SK-N-SH treated with all-trans-retinoic acid at 6 μM for 48 hours (cell line): ENCODE data around the gene POC1A.

Experiments
- ATAC-seq: fragments of 200-7000 bp; cut with Tn5 transposase; 3 replicates; pipeline ENCODE4 v1.9.1; 2020; ENCODE audit warnings: mild to moderate bottlenecking, moderate library complexity
- ARNTL ChIP-seq: fragments of 450-650 bp; formaldehyde crosslinking; IDR thresholded peaks from 2 replicates; pipeline ENCODE4 v1.5.0; 2020; ENCODE audit warnings: low read depth, mild to moderate bottlenecking, moderate library complexity, borderline replicate concordance
- BACH2 ChIP-seq: fragments of 250-450 bp; sonication (Bioruptor Pico); IDR thresholded peaks from 2 replicates; pipeline ENCODE4 v1.9.0; 2021; ENCODE audit warnings: mild to moderate bottlenecking, borderline replicate concordance
- ESRRG ChIP-seq: fragments of 250-450 bp; sonication (Bioruptor Pico); IDR thresholded peaks from 2 replicates; pipeline ENCODE4 v1.6.1; 2021; ENCODE audit warnings: mild to moderate bottlenecking
- ISL1 ChIP-seq: fragments of 250-450 bp; sonication (Bioruptor Pico); IDR thresholded peaks from 2 replicates; pipeline ENCODE4 v2.1.2; 2022; ENCODE audit warnings: mild to moderate bottlenecking, moderate library complexity
- OSR1 ChIP-seq: fragments of 250-450 bp; sonication (Bioruptor Pico); IDR thresholded peaks from 2 replicates; pipeline ENCODE4 v1.8.0; 2022; ENCODE audit warnings: moderate library complexity, mild to moderate bottlenecking, inconsistent platforms
- TOX ChIP-seq: fragments of 250-450 bp; sonication (Bioruptor Pico); IDR thresholded peaks from 2 replicates; pipeline ENCODE4 v1.8.0; 2021; ENCODE audit warnings: mild to moderate bottlenecking, moderate library complexity, borderline replicate concordance
- ZFP3 ChIP-seq: fragments of 250-450 bp; sonication (Bioruptor Pico); IDR thresholded peaks from 2 replicates; pipeline ENCODE4 v1.5.0; 2020; ENCODE audit warnings: mild to moderate bottlenecking, moderate library complexity
- ZFP30 ChIP-seq: fragments of 450-650 bp; formaldehyde crosslinking; IDR thresholded peaks from 2 replicates; pipeline ENCODE4 v1.5.0; 2022; ENCODE audit warnings: mild to moderate bottlenecking, moderate library complexity
- ZNF565 ChIP-seq: fragments of 450-650 bp; formaldehyde crosslinking; conservative IDR thresholded peaks from 2 replicates; pipeline ENCODE4 v1.5.0; 2020; ENCODE audit warnings: low read depth, mild to moderate bottlenecking, moderate library complexity
- ZNF70 ChIP-seq: fragments of 450-650 bp; formaldehyde crosslinking; IDR thresholded peaks from 2 replicates; pipeline ENCODE4 v1.5.0; 2020; ENCODE audit warnings: mild to moderate bottlenecking, moderate library complexity
- ZNF8 ChIP-seq: fragments of 450-650 bp; formaldehyde crosslinking; IDR thresholded peaks from 2 replicates; pipeline ENCODE4 v1.5.0; 2020; ENCODE audit warnings: mild to moderate bottlenecking, moderate library complexity
- TF ChIP-seq, protein P1 (sequence below): fragments of 250-450 bp; sonication (Bioruptor Pico); IDR thresholded peaks from 2 replicates; pipeline ENCODE4 v1.8.0; 2021; ENCODE audit warnings: low read depth, mild to moderate bottlenecking, moderate library complexity, borderline replicate concordance
- TF ChIP-seq, protein P2 (sequence below): fragments of 250-450 bp; sonication (Bioruptor Pico); IDR thresholded peaks from 2 replicates; pipeline ENCODE4 v1.5.1; 2021; ENCODE audit warnings: mild to moderate bottlenecking, moderate library complexity
- TF ChIP-seq, protein P3 (sequence below): fragments of 250-450 bp; sonication (Bioruptor Pico); IDR thresholded peaks from 2 replicates; pipeline ENCODE4 v1.5.0; 2020; ENCODE audit warnings: mild to moderate bottlenecking, moderate library complexity
- TF ChIP-seq, protein P4 (sequence below): fragments of 250-450 bp; sonication (Bioruptor Pico); IDR thresholded peaks from 2 replicates; pipeline ENCODE4 v1.5.1; 2020; ENCODE audit warnings: low read depth, mild to moderate bottlenecking, moderate library complexity
- TF ChIP-seq, protein P5 (sequence below): fragments of 250-450 bp; sonication (Bioruptor Pico); IDR thresholded peaks from 2 replicates; pipeline ENCODE4 v1.8.0; 2020; ENCODE audit warnings: mild to moderate bottlenecking, moderate library complexity, borderline replicate concordance

Gene POC1A

DNA sequence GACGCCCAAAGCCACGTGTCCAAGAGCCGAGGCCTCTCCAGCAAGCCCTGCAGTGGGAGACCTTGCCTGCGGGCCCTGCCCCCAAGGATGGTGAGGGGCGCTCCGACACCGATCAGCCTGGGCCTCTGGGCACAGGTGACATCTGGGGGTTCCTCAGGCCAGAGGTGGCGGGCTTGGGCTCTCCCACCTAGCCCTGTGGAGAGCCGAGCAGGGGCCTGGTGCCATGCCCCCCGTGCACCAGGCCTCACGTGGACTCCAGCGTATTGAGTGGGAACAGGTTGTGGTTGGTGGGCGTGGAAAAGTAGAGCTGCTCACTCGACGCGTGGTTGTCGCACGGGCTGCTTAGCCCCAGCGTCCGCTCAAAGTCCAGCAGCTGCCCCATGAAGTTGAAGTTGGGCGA lies 103.7 kb downstream of the POC1A start:
- TF ChIP-seq ARNTL (CRISPR knock-in tag) (no peak), ZNF565 (no peak), ZNF8 (CRISPR knock-in tag) (no peak)
- no peak for ATAC-seq

DNA sequence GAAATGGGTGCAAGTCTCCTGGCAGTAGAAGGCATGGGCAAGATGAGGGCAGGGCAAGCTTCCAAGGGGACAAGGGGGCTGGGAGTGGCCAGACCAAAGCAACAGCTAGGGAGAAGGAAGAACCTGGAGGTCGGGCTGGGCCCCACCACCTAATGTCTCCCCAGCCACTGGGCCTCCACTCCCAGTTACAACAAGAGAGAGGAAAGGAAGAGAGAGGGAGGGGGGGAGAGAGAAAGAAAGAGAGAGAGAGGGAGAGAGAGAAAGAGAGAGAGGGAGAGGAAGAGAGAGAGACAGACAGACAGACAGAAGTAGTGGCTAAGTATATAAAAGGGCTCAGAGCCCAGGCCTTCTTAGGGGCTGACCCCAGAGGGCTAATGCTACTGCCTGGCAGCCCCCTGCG lies 104.7 kb downstream of the POC1A start:
- TF ChIP-seq ZNF8 (CRISPR knock-in tag) (no peak), ESRRG (no peak), ZNF565 (no peak), OSR1 (CRISPR knock-in tag) (no peak), BACH2 (no peak), ISL1 (no peak)
- TF ChIP-seq, protein P1, sequence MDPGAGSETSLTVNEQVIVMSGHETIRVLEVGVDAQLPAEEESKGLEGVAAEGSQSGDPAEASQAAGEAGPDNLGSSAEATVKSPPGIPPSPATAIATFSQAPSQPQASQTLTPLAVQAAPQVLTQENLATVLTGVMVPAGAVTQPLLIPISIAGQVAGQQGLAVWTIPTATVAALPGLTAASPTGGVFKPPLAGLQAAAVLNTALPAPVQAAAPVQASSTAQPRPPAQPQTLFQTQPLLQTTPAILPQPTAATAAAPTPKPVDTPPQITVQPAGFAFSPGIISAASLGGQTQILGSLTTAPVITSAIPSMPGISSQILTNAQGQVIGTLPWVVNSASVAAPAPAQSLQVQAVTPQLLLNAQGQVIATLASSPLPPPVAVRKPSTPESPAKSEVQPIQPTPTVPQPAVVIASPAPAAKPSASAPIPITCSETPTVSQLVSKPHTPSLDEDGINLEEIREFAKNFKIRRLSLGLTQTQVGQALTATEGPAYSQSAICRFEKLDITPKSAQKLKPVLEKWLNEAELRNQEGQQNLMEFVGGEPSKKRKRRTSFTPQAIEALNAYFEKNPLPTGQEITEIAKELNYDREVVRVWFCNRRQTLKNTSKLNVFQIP (CRISPR knock-in tag): no peak
- TF ChIP-seq, protein P2, sequence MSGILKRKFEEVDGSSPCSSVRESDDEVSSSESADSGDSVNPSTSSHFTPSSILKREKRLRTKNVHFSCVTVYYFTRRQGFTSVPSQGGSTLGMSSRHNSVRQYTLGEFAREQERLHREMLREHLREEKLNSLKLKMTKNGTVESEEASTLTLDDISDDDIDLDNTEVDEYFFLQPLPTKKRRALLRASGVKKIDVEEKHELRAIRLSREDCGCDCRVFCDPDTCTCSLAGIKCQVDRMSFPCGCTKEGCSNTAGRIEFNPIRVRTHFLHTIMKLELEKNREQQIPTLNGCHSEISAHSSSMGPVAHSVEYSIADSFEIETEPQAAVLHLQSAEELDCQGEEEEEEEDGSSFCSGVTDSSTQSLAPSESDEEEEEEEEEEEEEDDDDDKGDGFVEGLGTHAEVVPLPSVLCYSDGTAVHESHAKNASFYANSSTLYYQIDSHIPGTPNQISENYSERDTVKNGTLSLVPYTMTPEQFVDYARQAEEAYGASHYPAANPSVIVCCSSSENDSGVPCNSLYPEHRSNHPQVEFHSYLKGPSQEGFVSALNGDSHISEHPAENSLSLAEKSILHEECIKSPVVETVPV (CRISPR knock-in tag): no peak
- TF ChIP-seq, protein P3, sequence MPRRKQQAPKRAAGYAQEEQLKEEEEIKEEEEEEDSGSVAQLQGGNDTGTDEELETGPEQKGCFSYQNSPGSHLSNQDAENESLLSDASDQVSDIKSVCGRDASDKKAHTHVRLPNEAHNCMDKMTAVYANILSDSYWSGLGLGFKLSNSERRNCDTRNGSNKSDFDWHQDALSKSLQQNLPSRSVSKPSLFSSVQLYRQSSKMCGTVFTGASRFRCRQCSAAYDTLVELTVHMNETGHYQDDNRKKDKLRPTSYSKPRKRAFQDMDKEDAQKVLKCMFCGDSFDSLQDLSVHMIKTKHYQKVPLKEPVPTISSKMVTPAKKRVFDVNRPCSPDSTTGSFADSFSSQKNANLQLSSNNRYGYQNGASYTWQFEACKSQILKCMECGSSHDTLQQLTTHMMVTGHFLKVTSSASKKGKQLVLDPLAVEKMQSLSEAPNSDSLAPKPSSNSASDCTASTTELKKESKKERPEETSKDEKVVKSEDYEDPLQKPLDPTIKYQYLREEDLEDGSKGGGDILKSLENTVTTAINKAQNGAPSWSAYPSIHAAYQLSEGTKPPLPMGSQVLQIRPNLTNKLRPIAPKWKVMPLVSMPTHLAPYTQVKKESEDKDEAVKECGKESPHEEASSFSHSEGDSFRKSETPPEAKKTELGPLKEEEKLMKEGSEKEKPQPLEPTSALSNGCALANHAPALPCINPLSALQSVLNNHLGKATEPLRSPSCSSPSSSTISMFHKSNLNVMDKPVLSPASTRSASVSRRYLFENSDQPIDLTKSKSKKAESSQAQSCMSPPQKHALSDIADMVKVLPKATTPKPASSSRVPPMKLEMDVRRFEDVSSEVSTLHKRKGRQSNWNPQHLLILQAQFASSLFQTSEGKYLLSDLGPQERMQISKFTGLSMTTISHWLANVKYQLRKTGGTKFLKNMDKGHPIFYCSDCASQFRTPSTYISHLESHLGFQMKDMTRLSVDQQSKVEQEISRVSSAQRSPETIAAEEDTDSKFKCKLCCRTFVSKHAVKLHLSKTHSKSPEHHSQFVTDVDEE (CRISPR knock-in tag): no peak
- TF ChIP-seq, protein P4, sequence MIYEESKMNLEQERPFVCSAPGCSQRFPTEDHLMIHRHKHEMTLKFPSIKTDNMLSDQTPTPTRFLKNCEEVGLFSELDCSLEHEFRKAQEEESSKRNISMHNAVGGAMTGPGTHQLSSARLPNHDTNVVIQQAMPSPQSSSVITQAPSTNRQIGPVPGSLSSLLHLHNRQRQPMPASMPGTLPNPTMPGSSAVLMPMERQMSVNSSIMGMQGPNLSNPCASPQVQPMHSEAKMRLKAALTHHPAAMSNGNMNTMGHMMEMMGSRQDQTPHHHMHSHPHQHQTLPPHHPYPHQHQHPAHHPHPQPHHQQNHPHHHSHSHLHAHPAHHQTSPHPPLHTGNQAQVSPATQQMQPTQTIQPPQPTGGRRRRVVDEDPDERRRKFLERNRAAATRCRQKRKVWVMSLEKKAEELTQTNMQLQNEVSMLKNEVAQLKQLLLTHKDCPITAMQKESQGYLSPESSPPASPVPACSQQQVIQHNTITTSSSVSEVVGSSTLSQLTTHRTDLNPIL (CRISPR knock-in tag): no peak
- TF ChIP-seq, all 23 proteins: peak for 0
- no peak for ATAC-seq

DNA sequence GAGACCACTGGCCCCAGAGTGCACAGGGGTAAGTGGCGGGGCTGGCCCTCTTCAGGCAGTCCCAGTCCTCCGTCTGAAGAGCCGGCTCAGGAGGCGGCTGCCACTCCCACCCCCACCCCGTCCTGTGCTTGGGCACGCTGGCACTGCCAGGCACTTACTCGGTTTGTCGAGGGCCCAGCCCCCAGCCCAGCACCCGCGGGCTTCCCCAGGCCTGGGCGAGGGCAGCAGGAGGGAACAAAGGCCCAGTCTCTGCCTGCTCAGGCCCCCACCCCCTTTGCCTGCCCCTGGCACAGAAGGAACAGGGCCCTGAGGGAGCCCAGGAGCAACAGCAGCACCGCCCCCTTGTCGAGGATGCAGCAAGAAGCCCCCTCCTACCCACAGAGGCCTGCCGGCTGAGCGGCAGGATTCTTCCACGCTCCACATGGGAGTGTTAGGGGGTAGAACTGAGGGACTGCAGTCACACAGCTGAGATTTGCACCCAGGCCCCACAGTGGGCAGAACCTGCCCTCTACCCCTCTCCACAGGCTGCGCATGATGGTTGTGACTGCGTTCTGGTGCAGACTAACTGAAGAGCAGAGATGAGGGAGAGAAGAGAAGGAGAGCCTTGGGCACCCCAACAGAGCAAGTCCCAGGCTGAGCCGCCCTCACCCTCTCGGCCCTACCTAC lies 106.8 kb downstream of the POC1A start:
- TF ChIP-seq ZFP3 (no peak), BACH2 (no peak), ISL1 (no peak), ZNF70 (no peak), ZFP30 (no peak), ZNF565 (no peak), TOX (CRISPR knock-in tag) (no peak)
- TF ChIP-seq, protein P2 (CRISPR knock-in tag): no peak
- TF ChIP-seq, protein P3 (CRISPR knock-in tag): no peak
- TF ChIP-seq, protein P4 (CRISPR knock-in tag): no peak
- TF ChIP-seq, protein P5, sequence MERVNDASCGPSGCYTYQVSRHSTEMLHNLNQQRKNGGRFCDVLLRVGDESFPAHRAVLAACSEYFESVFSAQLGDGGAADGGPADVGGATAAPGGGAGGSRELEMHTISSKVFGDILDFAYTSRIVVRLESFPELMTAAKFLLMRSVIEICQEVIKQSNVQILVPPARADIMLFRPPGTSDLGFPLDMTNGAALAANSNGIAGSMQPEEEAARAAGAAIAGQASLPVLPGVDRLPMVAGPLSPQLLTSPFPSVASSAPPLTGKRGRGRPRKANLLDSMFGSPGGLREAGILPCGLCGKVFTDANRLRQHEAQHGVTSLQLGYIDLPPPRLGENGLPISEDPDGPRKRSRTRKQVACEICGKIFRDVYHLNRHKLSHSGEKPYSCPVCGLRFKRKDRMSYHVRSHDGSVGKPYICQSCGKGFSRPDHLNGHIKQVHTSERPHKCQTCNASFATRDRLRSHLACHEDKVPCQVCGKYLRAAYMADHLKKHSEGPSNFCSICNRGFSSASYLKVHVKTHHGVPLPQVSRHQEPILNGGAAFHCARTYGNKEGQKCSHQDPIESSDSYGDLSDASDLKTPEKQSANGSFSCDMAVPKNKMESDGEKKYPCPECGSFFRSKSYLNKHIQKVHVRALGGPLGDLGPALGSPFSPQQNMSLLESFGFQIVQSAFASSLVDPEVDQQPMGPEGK (CRISPR knock-in tag): no peak
- peak; percentile 55 for ATAC-seq
